Measurements from ENCODE around the gene SCN4A. TPM values are rescaled to one million over a fixed set of nuclear protein-coding genes. Genes with fewer than 3 reads are reported as not detected.

Gene SCN4A
- total RNA-seq, 1 donor from 2014 or later = 0.95 TPM

GRCh38 chr17:63929860-63930766 lies 42.6 kb downstream of the SCN4A start:
- H3K36me3 Mint-ChIP-seq (ENCODE audit: low read depth, unreplicated experiment) = no peaks in the 10 kb centered on the region
- TF ChIP-seq CTCF (IDR thresholded peaks at IDR 0.05; ENCODE audit: unreplicated experiment) = no peak
- no peak overlapping the region for H3K27ac Mint-ChIP-seq (ENCODE audit: unreplicated experiment)
- no peak for DNase-seq (ENCODE audit: low spot score)
- H3K27me3 Mint-ChIP-seq (ENCODE audit: unreplicated experiment) = peaks cover 6% of the 10 kb centered on the region
- no peak overlapping the region for H3K4me3 Mint-ChIP-seq (ENCODE audit: unreplicated experiment)
- no peaks in the 10 kb centered on the region for H3K9me3 Mint-ChIP-seq (ENCODE audit: unreplicated experiment)
- peaks cover 5% of the 10 kb centered on the region for H3K4me1 Mint-ChIP-seq (ENCODE audit: unreplicated experiment)

- Mint-ChIP-seq H3K27me3 (ENCODE audit: unreplicated experiment) (peaks cover 6% of the 10 kb centered on the region), H3K27ac (ENCODE audit: unreplicated experiment) (no peak overlapping the region), H3K36me3 (ENCODE audit: low read depth, unreplicated experiment) (no peaks in the 10 kb centered on the region), H3K9me3 (ENCODE audit: unreplicated experiment) (no peaks in the 10 kb centered on the region), H3K4me1 (ENCODE audit: unreplicated experiment) (peaks cover 5% of the 10 kb centered on the region), H3K4me3 (ENCODE audit: unreplicated experiment) (no peak overlapping the region)
- TF ChIP-seq CTCF (IDR thresholded peaks at IDR 0.05; ENCODE audit: unreplicated experiment) = no peak
- DNase-seq (ENCODE audit: low spot score) = no peak
Observed at GRCh38 chr17:63928966-63929695, 43.6 kb downstream of the SCN4A start.

- no peak overlapping the region for H3K27ac Mint-ChIP-seq (ENCODE audit: unreplicated experiment)
- TF ChIP-seq CTCF (IDR thresholded peaks at IDR 0.05; ENCODE audit: unreplicated experiment) = no peak
- H3K36me3 Mint-ChIP-seq (ENCODE audit: low read depth, unreplicated experiment) = no peaks in the 10 kb centered on the region
- H3K4me1 Mint-ChIP-seq (ENCODE audit: unreplicated experiment) = peaks cover 5% of the 10 kb centered on the region
- DNase-seq (ENCODE audit: low spot score) = no peak
- no peak overlapping the region for H3K4me3 Mint-ChIP-seq (ENCODE audit: unreplicated experiment)
- peaks cover 6% of the 10 kb centered on the region for H3K27me3 Mint-ChIP-seq (ENCODE audit: unreplicated experiment)
- H3K9me3 Mint-ChIP-seq (ENCODE audit: unreplicated experiment) = no peaks in the 10 kb centered on the region
Observed at GRCh38 chr17:63928172-63928666, 44.5 kb downstream of the SCN4A start.

- Mint-ChIP-seq H3K27me3 (ENCODE audit: unreplicated experiment) (peaks cover 6% of the 10 kb centered on the region), H3K27ac (ENCODE audit: unreplicated experiment) (no peak overlapping the region), H3K36me3 (ENCODE audit: low read depth, unreplicated experiment) (no peaks in the 10 kb centered on the region), H3K4me3 (ENCODE audit: unreplicated experiment) (no peak overlapping the region), H3K4me1 (ENCODE audit: unreplicated experiment) (peaks cover 5% of the 10 kb centered on the region), H3K9me3 (ENCODE audit: unreplicated experiment) (no peaks in the 10 kb centered on the region)
- no peak for DNase-seq (ENCODE audit: low spot score)
- TF ChIP-seq CTCF (IDR thresholded peaks at IDR 0.05; ENCODE audit: unreplicated experiment) = no peak
Observed at GRCh38 chr17:63927464-63928171, 45.1 kb downstream of the SCN4A start.
